DOHH2 (cell line): ENCODE data around the gene OPN3.

Source experiments
- H3F3A ChIP-seq: fragments of 200-600 bp; sonication (generic), shearing (Covaris generic); 2 replicates; pipeline ENCODE4 v1.6.0; 2016; ENCODE audit warnings: antibody characterized with exemption, mild to moderate bottlenecking; ENCODE audit not compliant: control insufficient read depth, insufficient read depth
- H3K27ac ChIP-seq: fragments of 200-600 bp; sonication (generic); 2 replicates; pipeline ENCODE4 v1.5.1; 2014; ENCODE audit warnings: low read depth, mild to moderate bottlenecking, low read length, moderate library complexity
- H3K27me3 ChIP-seq: fragments of 200-600 bp; sonication (generic); 2 replicates; pipeline ENCODE4 v1.6.1; 2014; ENCODE audit warnings: mild to moderate bottlenecking, low read length, mixed read lengths; ENCODE audit not compliant: control insufficient read depth
- H3K36me3 ChIP-seq: fragments of 200-600 bp; sonication (generic); 2 replicates; pipeline ENCODE4 v1.6.1; 2014; ENCODE audit warnings: mild to moderate bottlenecking, low read length, moderate library complexity, mixed read lengths; ENCODE audit not compliant: control insufficient read depth
- H3K4me1 ChIP-seq: fragments of 200-600 bp; sonication (generic); 2 replicates; pipeline ENCODE4 v1.6.1; 2014; ENCODE audit warnings: mild to moderate bottlenecking, low read length, mixed read lengths; ENCODE audit not compliant: control insufficient read depth
- H3K4me2 ChIP-seq: fragments of 200-600 bp; sonication (generic); 2 replicates; pipeline ENCODE4 v1.6.0; 2014; ENCODE audit warnings: mild to moderate bottlenecking, low read length, moderate library complexity
- H3K4me3 ChIP-seq: fragments of 200-600 bp; sonication (generic); 2 replicates; pipeline ENCODE4 v1.5.1; 2014; ENCODE audit warnings: mild to moderate bottlenecking, low read length, mixed read lengths
- H3K79me2 ChIP-seq: fragments of 200-600 bp; sonication (generic); 2 replicates; pipeline ENCODE4 v1.6.1; 2014; ENCODE audit warnings: mild to moderate bottlenecking, low read length, mixed read lengths; ENCODE audit not compliant: control insufficient read depth
- H3K9me2 ChIP-seq: fragments of 200-600 bp; sonication (generic); replicated peaks from 2 replicates; pipeline ENCODE4 v1.6.1; 2014; ENCODE audit warnings: mild to moderate bottlenecking, low read length, mixed read lengths; ENCODE audit not compliant: control insufficient read depth
- H3K9me3 ChIP-seq: fragments of 200-600 bp; sonication (generic); 2 replicates; pipeline ENCODE4 v1.6.1; 2014; ENCODE audit warnings: antibody characterized with exemption, low read length, mixed read lengths; ENCODE audit not compliant: control insufficient read depth, insufficient read depth
- H4K20me1 ChIP-seq: fragments of 200-600 bp; sonication (generic); 2 replicates; pipeline ENCODE4 v1.6.0; 2014; ENCODE audit warnings: low read depth, mild to moderate bottlenecking, antibody characterized with exemption, low read length, moderate library complexity; ENCODE audit not compliant: control insufficient read depth, insufficient read depth
- CTCF ChIP-seq: fragments of 200-600 bp; sonication (generic); IDR thresholded peaks from one replicate; pipeline ENCODE4 v1.5.1; 2014; ENCODE audit warnings: antibody characterized with exemption, mild to moderate bottlenecking, low read depth, low read length; ENCODE audit not compliant: poor library complexity, severe bottlenecking
- EZH2phosphoT487 ChIP-seq: fragments of 200-600 bp; sonication (generic); IDR thresholded peaks from 2 replicates; pipeline ENCODE4 v1.6.1; 2017; ENCODE audit warnings: borderline replicate concordance, mild to moderate bottlenecking, antibody characterized with exemption, low read length, moderate library complexity, mixed read lengths

OPN3 gene

GRCh38 chr1:241607497-241607896, 32.7 kb downstream of the OPN3 start:
- H3K36me3 ChIP-seq = no peaks in the 10 kb centered on the region
- no peaks in the 10 kb centered on the region for H3F3A ChIP-seq
- H3K4me1 ChIP-seq = peaks cover 5% of the 10 kb centered on the region
- H3K4me3 ChIP-seq = no peak overlapping the region
- no peaks in the 10 kb centered on the region for H3K9me2 ChIP-seq
- TF ChIP-seq EZH2phosphoT487 = no peak
- TF ChIP-seq CTCF = no peak
- H3K27me3 ChIP-seq = no peaks in the 10 kb centered on the region
- no peaks in the 10 kb centered on the region for H3K9me3 ChIP-seq
- H3K79me2 ChIP-seq = no peaks in the 10 kb centered on the region
- no peak overlapping the region for H3K4me2 ChIP-seq
- H4K20me1 ChIP-seq = no peaks in the 10 kb centered on the region
- H3K27ac ChIP-seq = no peak overlapping the region

- TF ChIP-seq EZH2phosphoT487 (no peak), CTCF (no peak)
- Histone ChIP-seq H3K79me2 (no peaks in the 10 kb centered on the region), H3K27ac (no peak overlapping the region), H3K4me3 (no peak overlapping the region), H4K20me1 (no peaks in the 10 kb centered on the region), H3K4me1 (peaks cover 5% of the 10 kb centered on the region), H3K4me2 (no peak overlapping the region), H3K9me3 (no peaks in the 10 kb centered on the region), H3K27me3 (no peaks in the 10 kb centered on the region), H3F3A (no peaks in the 10 kb centered on the region), H3K9me2 (no peaks in the 10 kb centered on the region), H3K36me3 (no peaks in the 10 kb centered on the region)
Measured at GRCh38 chr1:241606544-241606943, 33.6 kb downstream of the OPN3 start.

GRCh38 chr1:241605146-241605805, 34.9 kb downstream of the OPN3 start:
- Histone ChIP-seq H3K27ac (no peak overlapping the region), H3K4me3 (no peak overlapping the region), H3F3A (no peaks in the 10 kb centered on the region), H3K79me2 (no peaks in the 10 kb centered on the region), H4K20me1 (no peaks in the 10 kb centered on the region), H3K36me3 (no peaks in the 10 kb centered on the region), H3K9me3 (no peaks in the 10 kb centered on the region), H3K4me2 (no peak overlapping the region), H3K9me2 (no peaks in the 10 kb centered on the region), H3K27me3 (no peaks in the 10 kb centered on the region), H3K4me1 (peaks cover 9% of the 10 kb centered on the region)
- peak; percentile 71 for TF ChIP-seq CTCF
- TF ChIP-seq EZH2phosphoT487 = no peak
